ENCODE data around the gene SLC6A13. TPM values are rescaled to one million over a fixed set of nuclear protein-coding genes. Genes with fewer than 3 reads are reported as not detected.

Gene SLC6A13
- total RNA-seq = not detected in 2 replicates

DNA sequence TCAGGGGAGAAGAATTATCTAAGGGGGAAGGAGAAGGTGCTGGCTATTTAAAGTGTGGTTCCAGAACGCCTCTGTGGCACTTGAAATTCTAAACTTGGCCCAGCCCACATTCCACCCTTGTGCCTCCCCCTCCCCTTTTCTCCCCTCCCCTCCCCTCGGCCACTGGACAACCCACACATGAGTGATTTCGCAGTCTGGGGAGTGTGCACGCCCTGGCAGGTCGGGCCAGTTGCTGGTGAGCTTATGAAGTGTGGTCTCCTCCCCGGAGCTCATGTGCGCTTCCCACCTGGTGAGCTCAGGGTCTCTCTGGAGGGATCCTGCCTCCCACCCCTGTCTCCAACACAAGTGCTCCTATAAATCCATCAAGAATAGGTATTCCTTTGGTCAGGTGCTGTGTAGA, at the start of gene SLC6A13:
Gene SLC6A13 (minus strand): TSS at position 20 of the 400 bp plus-strand sequence. CDS start 2,784 bp downstream, outside the sequence.

DNA sequence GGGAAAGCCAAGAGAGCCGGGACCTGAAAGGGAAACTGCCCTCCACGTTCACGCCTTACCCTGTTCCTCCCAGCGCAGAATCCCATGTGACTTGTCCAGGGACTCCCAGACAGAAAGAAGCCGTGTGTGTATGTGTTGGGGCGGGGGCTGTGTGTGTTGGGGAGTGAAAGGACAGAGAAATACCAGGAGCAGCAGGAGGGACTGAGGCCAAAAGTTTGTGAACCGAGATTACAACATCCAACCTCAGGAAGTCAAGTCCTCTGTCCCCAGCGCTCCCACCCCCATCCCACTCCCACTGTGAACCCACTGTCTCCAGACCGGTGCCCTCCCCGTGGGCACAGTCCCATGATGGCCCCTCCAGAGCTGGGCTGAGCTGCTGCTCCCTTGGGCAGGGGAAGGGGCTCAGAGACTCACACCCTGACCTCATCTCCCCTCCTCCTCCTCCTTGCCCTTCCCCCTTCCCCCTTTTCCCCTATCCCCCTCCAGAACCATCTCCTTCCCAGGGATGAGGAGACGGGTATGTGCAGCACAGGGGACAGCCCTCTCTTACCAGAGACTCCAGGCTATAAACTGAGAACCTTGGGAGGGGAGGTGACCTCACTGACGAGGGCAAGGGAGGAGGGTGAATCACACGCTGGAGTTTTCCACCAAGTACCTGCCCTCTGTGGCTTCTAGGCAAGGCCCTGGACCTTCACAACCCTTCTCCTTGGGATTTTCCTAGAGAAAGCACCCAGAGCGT, 48.5 kb downstream of the SLC6A13 start, which contains the start of gene SLC6A12:
Gene SLC6A12 (minus strand): TSS at position 155 of the 739 bp plus-strand sequence. CDS start 4,171 bp downstream, outside the sequence.

Other genes starting within 250 kb of the SLC6A13 start
- not detected in 2 replicates for gene IQSEC3, start 196.1 kb downstream of the SLC6A13 start, total RNA-seq
- not detected in 2 replicates for gene SLC6A12, start 48.7 kb downstream of the SLC6A13 start, total RNA-seq
- gene KDM5A, start 126.5 kb upstream of the SLC6A13 start, total RNA-seq = 19.6 and 22.7 TPM in 2 replicates
- gene CCDC77, start 138.8 kb upstream of the SLC6A13 start, total RNA-seq = 8.7 and 10.0 TPM in 2 replicates
- under 0.01 TPM in 2 replicates for gene B4GALNT3, start 197.1 kb upstream of the SLC6A13 start, total RNA-seq